Urinary bladder (tissue), 4 donors: ENCODE data around the gene AKAP12. TPM values are rescaled to one million over a fixed set of nuclear protein-coding genes. Genes with fewer than 3 reads are reported as not detected.
"Not testable (repeated sequence)": the region's sequence is repeated elsewhere in the genome, so short reads cannot be mapped to it uniquely, and the experiment has no call there.

Source experiments
- DNase-seq: peaks from one replicate; pipeline ENCODE4 v3.0.0-alpha.2; 2015; ENCODE audit errors: extremely low spot score
- H3K27ac ChIP-seq: one replicate; pipeline ENCODE4 v1.5.1; 2013; ENCODE audit warnings: low read depth, mild to moderate bottlenecking, moderate library complexity
- H3K36me3 ChIP-seq: one replicate; pipeline ENCODE4 v1.6.1; 2013; ENCODE audit warnings: mild to moderate bottlenecking, moderate library complexity; ENCODE audit not compliant: insufficient read depth
- H3K4me1 ChIP-seq: one replicate; pipeline ENCODE4 v1.6.1; 2013; ENCODE audit warnings: mild to moderate bottlenecking, moderate library complexity; ENCODE audit not compliant: insufficient read depth
- H3K4me3 ChIP-seq: one replicate; pipeline ENCODE4 v1.5.1; 2013; ENCODE audit warnings: low read depth, low read length
- WGBS: extraction: QIAGEN DNeasy Blood & Tissue Kit; methylation state at CpG from one replicate; pipeline ENCODE4 v1.1.7; 2013; 5-methylcytosine and 5-hydroxymethylcytosine counted together
- polyA plus RNA-seq: library from polyadenylated mRNA; stranded (reverse); fragments of 200-250 nt; gene quantifications from one replicate; pipeline ENCODE4 v1.2.3, GENCODE V29; 2013
- total RNA-seq: library from RNA; depleted of rRNA; stranded (reverse); fragments of >200 nt; gene quantifications from one replicate; pipeline ENCODE4 v1.2.3, GENCODE V29; 2014
- donor health status: healthy with polysubstance abuse.
- donor health status: healthy.

The AKAP12 gene
- total and polyA plus RNA-seq, 2 donors: 43.3 to 226 TPM

- 38% methylated on average over 4 of the region's 4 CpGs for WGBS
- H3K4me3 ChIP-seq: no peak overlapping the region
- H3K36me3 ChIP-seq: no peaks in the 10 kb centered on the region
- H3K27ac ChIP-seq: no peak overlapping the region
- no peak for DNase-seq
- peaks cover 2% of the 10 kb centered on the region for H3K4me1 ChIP-seq
Observed at GRCh38 chr6:151299011-151299410, 59.2 kb downstream of the AKAP12 start.

- Histone ChIP-seq H3K36me3 (no peaks in the 10 kb centered on the region), H3K4me3 (no peak overlapping the region), H3K27ac (no peak overlapping the region), H3K4me1 (peaks cover 2% of the 10 kb centered on the region)
- 57% methylated on average over 8 of the region's 8 CpGs for WGBS
- no peak for DNase-seq
Observed at GRCh38 chr6:151300267-151300991, 60.7 kb downstream of the AKAP12 start.

GRCh38 chr6:151301547-151301946, 61.8 kb downstream of the AKAP12 start:
- 87% methylated on average over 8 of the region's 8 CpGs for WGBS
- H3K27ac ChIP-seq: no peak overlapping the region
- H3K4me1 ChIP-seq: peaks cover 2% of the 10 kb centered on the region
- H3K4me3 ChIP-seq: no peak overlapping the region
- H3K36me3 ChIP-seq: no peaks in the 10 kb centered on the region
- no peak for DNase-seq

GRCh38 chr6:151303231-151303630, 63.5 kb downstream of the AKAP12 start:
- no peak overlapping the region for H3K27ac ChIP-seq
- WGBS: 96% methylated on average over 3 of the region's 3 CpGs
- H3K4me1 ChIP-seq: peaks cover 2% of the 10 kb centered on the region
- DNase-seq: no peak
- no peaks in the 10 kb centered on the region for H3K36me3 ChIP-seq
- H3K4me3 ChIP-seq: no peak overlapping the region

GRCh38 chr6:151306269-151306783, 66.6 kb downstream of the AKAP12 start:
- H3K4me3 ChIP-seq: no peak overlapping the region
- DNase-seq: no peak
- H3K36me3 ChIP-seq: no peaks in the 10 kb centered on the region
- no peaks in the 10 kb centered on the region for H3K4me1 ChIP-seq
- 87% methylated on average over 12 of the region's 12 CpGs for WGBS
- H3K27ac ChIP-seq: no peak overlapping the region

- H3K27ac ChIP-seq: no peak overlapping the region
- WGBS: 46% methylated on average over 4 of the region's 4 CpGs
- DNase-seq: no peak
- H3K4me1 ChIP-seq: no peaks in the 10 kb centered on the region
- H3K4me3 ChIP-seq: no peak overlapping the region
- H3K36me3 ChIP-seq: no peaks in the 10 kb centered on the region
Observed at GRCh38 chr6:151307501-151307900, 67.7 kb downstream of the AKAP12 start.

GRCh38 chr6:151309619-151310018, 69.9 kb downstream of the AKAP12 start:
- no peaks in the 10 kb centered on the region for H3K4me1 ChIP-seq
- H3K27ac ChIP-seq: no peak overlapping the region
- no peak overlapping the region for H3K4me3 ChIP-seq
- WGBS: 61% methylated on average over 4 of the region's 4 CpGs
- H3K36me3 ChIP-seq: no peaks in the 10 kb centered on the region
- DNase-seq: no peak

GRCh38 chr6:151310279-151310678, 70.5 kb downstream of the AKAP12 start:
- Histone ChIP-seq H3K27ac (no peak overlapping the region), H3K36me3 (no peaks in the 10 kb centered on the region), H3K4me1 (no peaks in the 10 kb centered on the region), H3K4me3 (no peak overlapping the region)
- 75% methylated on average over 12 of the region's 12 CpGs for WGBS
- no peak for DNase-seq

GRCh38 chr6:151310852-151311767, 71.3 kb downstream of the AKAP12 start:
- Histone ChIP-seq H3K27ac (no peak overlapping the region), H3K36me3 (no peaks in the 10 kb centered on the region), H3K4me1 (no peaks in the 10 kb centered on the region), H3K4me3 (no peak overlapping the region)
- 77% methylated on average over 14 of the region's 14 CpGs for WGBS
- no peak for DNase-seq

GRCh38 chr6:151313066-151313491, 73.3 kb downstream of the AKAP12 start:
- DNase-seq: no peak
- H3K27ac ChIP-seq: no peak overlapping the region
- WGBS: 69% methylated on average over 5 of the region's 5 CpGs
- no peaks in the 10 kb centered on the region for H3K4me1 ChIP-seq
- H3K36me3 ChIP-seq: no peaks in the 10 kb centered on the region
- H3K4me3 ChIP-seq: no peak overlapping the region

GRCh38 chr6:151315661-151316060, 75.9 kb downstream of the AKAP12 start:
- H3K4me1 ChIP-seq, H3K36me3 ChIP-seq, H3K4me3 ChIP-seq, H3K27ac ChIP-seq, DNase-seq: not testable (repeated sequence)
- WGBS: 87% methylated on average over 3 of the region's 3 CpGs

- no peak for DNase-seq
- Histone ChIP-seq H3K4me3 (no peak overlapping the region), H3K4me1 (no peaks in the 10 kb centered on the region), H3K36me3 (no peaks in the 10 kb centered on the region), H3K27ac (no peak overlapping the region)
- WGBS: 45% methylated on average over 2 of the region's 2 CpGs
Observed at GRCh38 chr6:151317103-151317994, 77.6 kb downstream of the AKAP12 start.

GRCh38 chr6:151317995-151318365, 78.2 kb downstream of the AKAP12 start:
- no peak for DNase-seq
- WGBS: 56% methylated on average over 3 of the region's 3 CpGs
- Histone ChIP-seq H3K4me1 (no peaks in the 10 kb centered on the region), H3K4me3 (no peak overlapping the region), H3K27ac (no peak overlapping the region), H3K36me3 (no peaks in the 10 kb centered on the region)
